DND-41 (cell line): ENCODE measurements around the gene DNAH7.

ENCODE experiments used
- ATAC-seq: fragments of 200-7000 bp; cut with Tn5 transposase; 3 replicates; pipeline ENCODE4 v1.9.1; 2021; ENCODE audit warnings: low read depth; ENCODE audit not compliant: insufficient read depth
- DNase-seq: peaks from one replicate; pipeline ENCODE4 v3.0.0-alpha.2; 2020
- H2AFZ ChIP-seq: 2 replicates; pipeline ENCODE4 v1.6.0; 2012; ENCODE audit warnings: low read depth, low read length
- H3K27ac ChIP-seq: 2 replicates; pipeline ENCODE4 v1.5.1; 2012; ENCODE audit warnings: low read length, inconsistent platforms
- H3K27me3 ChIP-seq: fragments of 200-600 bp; sonication (generic); 2 replicates; pipeline ENCODE4 v1.6.0; 2012; ENCODE audit warnings: low read length, mild to moderate bottlenecking, inconsistent platforms; ENCODE audit not compliant: insufficient read depth, poor library complexity
- H3K36me3 ChIP-seq: 2 replicates; pipeline ENCODE4 v1.5.1; 2012; ENCODE audit warnings: low read length, inconsistent platforms; ENCODE audit not compliant: insufficient read depth
- H3K4me1 ChIP-seq: 2 replicates; pipeline ENCODE4 v1.5.1; 2012; ENCODE audit warnings: mild to moderate bottlenecking, low read length; ENCODE audit not compliant: insufficient read depth
- H3K4me2 ChIP-seq: 2 replicates; pipeline ENCODE4 v1.6.0; 2012; ENCODE audit warnings: mild to moderate bottlenecking, moderate library complexity, low read length, inconsistent platforms; ENCODE audit not compliant: insufficient read depth
- H3K4me3 ChIP-seq, 2 experiments: fragments of 200-600 bp in 1 of 2; shearing (Covaris generic) in 1 of 2; 2 replicates each; pipeline ENCODE4 v1.5.1; 2012 to 2016; ENCODE audit warnings: inconsistent platforms in 2 of 2, low read length in 2 of 2, mild to moderate bottlenecking in 2 of 2, low read depth in 1 of 2, moderate library complexity in 1 of 2
- H3K79me2 ChIP-seq: 2 replicates; pipeline ENCODE4 v1.6.0; 2012; ENCODE audit warnings: low read length, inconsistent platforms; ENCODE audit not compliant: insufficient read depth
- H3K9ac ChIP-seq: 2 replicates; pipeline ENCODE4 v1.6.0; 2012; ENCODE audit warnings: low read depth, mild to moderate bottlenecking, inconsistent platforms, low read length, moderate library complexity
- H3K9me3 ChIP-seq: 2 replicates; pipeline ENCODE4 v1.5.1; 2012; ENCODE audit warnings: low read length, moderate library complexity, mild to moderate bottlenecking, inconsistent platforms; ENCODE audit not compliant: insufficient read depth, severe bottlenecking
- H4K20me1 ChIP-seq: 2 replicates; pipeline ENCODE4 v1.6.0; 2012; ENCODE audit warnings: low read length; ENCODE audit not compliant: insufficient read depth
- EZH2 ChIP-seq: IDR thresholded peaks from 3 replicates; pipeline ENCODE4 v1.6.1; 2012; ENCODE audit warnings: borderline replicate concordance, low read depth, mild to moderate bottlenecking, moderate library complexity, low read length, inconsistent platforms; ENCODE audit not compliant: severe bottlenecking
- TF ChIP-seq, protein P1 (sequence below): IDR thresholded peaks from 2 replicates; pipeline ENCODE4 v1.5.1; 2012; ENCODE audit warnings: borderline replicate concordance, low read length, moderate library complexity, mild to moderate bottlenecking; ENCODE audit not compliant: poor library complexity, severe bottlenecking; ENCODE audit errors: extremely low read depth

The DNAH7 gene

DNA sequence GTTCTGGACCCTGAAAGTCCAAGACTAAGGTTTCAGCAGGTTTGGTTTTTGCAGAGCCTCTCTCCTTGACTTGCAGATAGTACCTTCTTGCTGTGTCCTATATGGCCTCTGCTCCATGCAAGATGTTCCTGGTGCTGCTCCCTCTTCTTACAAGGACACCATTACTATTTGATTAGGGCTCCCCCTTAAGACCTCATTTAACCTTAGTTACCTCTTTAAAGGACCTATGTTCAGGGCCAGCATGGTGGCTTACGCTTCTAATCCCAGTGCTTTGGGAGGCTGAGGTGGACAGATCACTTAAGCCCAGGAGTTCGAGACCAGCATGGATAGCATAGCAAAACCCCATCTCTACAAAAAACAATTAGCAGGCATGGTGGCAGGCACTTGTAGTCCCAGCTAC is 232.6 kb downstream of the DNAH7 start:
- Histone ChIP-seq H3K4me3 (no peak overlapping the region), H3K4me2 (no peak overlapping the region), H3K9me3 (no peaks in the 10 kb centered on the region), H4K20me1 (no peaks in the 10 kb centered on the region), H3K36me3 (no peaks in the 10 kb centered on the region), H3K27ac (no peak overlapping the region), H3K9ac (no peak overlapping the region), H2AFZ (no peak overlapping the region), H3K4me1 (no peaks in the 10 kb centered on the region), H3K27me3 (no peaks in the 10 kb centered on the region), H3K79me2 (no peaks in the 10 kb centered on the region)
- DNase-seq (no peak), ATAC-seq (no peak)
- TF ChIP-seq EZH2, result no peak
- TF ChIP-seq, protein P1, sequence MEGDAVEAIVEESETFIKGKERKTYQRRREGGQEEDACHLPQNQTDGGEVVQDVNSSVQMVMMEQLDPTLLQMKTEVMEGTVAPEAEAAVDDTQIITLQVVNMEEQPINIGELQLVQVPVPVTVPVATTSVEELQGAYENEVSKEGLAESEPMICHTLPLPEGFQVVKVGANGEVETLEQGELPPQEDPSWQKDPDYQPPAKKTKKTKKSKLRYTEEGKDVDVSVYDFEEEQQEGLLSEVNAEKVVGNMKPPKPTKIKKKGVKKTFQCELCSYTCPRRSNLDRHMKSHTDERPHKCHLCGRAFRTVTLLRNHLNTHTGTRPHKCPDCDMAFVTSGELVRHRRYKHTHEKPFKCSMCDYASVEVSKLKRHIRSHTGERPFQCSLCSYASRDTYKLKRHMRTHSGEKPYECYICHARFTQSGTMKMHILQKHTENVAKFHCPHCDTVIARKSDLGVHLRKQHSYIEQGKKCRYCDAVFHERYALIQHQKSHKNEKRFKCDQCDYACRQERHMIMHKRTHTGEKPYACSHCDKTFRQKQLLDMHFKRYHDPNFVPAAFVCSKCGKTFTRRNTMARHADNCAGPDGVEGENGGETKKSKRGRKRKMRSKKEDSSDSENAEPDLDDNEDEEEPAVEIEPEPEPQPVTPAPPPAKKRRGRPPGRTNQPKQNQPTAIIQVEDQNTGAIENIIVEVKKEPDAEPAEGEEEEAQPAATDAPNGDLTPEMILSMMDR, result no peak

DNA sequence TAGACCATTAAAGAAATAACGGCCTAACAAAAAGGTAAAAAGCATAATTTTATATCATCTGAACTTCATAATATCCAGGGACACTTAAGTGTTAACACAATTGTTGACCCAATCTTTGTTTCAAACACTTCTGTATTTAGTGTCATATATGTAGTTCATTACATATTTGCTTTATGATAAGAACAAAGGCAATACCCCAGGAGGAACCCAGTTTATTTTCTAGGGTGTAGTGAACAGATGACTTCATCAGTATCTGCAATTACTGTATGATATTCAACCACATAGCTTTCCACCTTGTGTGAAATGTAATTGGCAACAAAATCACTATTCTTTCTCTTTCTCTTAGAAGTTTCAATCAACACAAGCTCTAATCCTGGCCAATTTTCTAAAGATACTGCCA is 233.8 kb downstream of the DNAH7 start:
- Histone ChIP-seq H3K79me2 (no peaks in the 10 kb centered on the region), H3K27ac (no peak overlapping the region), H3K4me3 (no peak overlapping the region), H3K4me1 (no peaks in the 10 kb centered on the region), H3K36me3 (no peaks in the 10 kb centered on the region), H4K20me1 (no peaks in the 10 kb centered on the region), H3K4me2 (no peak overlapping the region), H3K27me3 (no peaks in the 10 kb centered on the region), H2AFZ (no peak overlapping the region), H3K9ac (no peak overlapping the region), H3K9me3 (no peaks in the 10 kb centered on the region)
- ATAC-seq (no peak), DNase-seq (no peak)
- no peak for TF ChIP-seq EZH2
- TF ChIP-seq, protein P1, result no peak

DNA sequence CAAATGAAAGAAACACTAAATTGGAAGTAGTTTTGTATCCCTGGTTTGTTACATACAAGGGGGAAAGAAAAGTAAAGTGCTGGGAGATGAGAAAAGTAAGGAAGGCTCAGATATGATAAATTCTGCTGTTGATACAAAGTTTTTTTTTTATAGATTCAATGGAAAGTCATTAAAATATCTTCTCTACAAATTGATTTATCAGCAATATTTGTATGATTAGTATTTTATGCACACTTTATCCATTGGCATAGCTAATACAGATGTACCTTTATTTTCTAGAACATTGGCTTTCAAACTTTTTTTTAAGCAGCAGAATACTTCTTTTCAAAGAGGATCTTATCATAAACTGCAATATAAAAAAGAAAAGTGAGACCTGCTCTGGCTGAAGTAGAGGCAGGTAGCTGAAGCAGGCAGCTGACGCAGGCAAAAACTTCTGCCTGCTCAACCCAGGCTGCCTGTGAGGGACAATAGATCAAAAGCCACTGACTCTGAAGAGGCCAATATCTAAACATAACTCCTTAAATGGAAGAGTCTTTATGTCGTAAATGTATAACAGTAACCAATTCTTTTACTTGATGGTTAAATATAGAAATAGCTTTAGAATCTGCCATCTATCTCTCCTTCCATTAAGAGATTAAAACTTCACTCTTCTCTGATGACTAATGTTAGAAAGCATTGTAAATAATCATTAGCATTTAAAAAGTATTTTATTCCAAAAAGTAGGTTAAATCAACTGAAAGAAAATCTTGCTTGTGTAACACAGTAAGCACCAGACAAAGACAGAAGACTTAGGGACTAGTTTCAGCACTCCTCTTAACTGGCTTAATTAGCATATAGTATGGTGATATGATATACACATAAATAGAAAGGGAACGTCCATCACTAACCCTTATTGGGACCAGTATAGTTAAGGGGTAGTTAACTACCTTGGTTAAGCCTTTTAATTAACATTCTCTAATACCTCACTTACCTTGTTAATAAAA is 237.4 kb downstream of the DNAH7 start:
- TF ChIP-seq, protein P1, result no peak
- TF ChIP-seq EZH2, result no peak
- Histone ChIP-seq H3K4me1 (no peaks in the 10 kb centered on the region), H3K4me3 (no peak overlapping the region), H3K4me2 (no peak overlapping the region), H3K36me3 (no peaks in the 10 kb centered on the region), H2AFZ (no peak overlapping the region), H3K27ac (no peak overlapping the region), H4K20me1 (no peaks in the 10 kb centered on the region), H3K9me3 (no peaks in the 10 kb centered on the region), H3K9ac (no peak overlapping the region), H3K27me3 (no peaks in the 10 kb centered on the region), H3K79me2 (no peaks in the 10 kb centered on the region)
- ATAC-seq (no peak), DNase-seq (no peak)
